K562 (cell line): ENCODE data around the gene PFKP. TPM values are rescaled to one million over a fixed set of nuclear protein-coding genes. Genes with fewer than 3 reads are reported as not detected.

Experiments
- ATAC-seq: fragments of 200-7000 bp; cut with Tn5 transposase; 3 replicates; pipeline ENCODE4 v1.9.1; 2020; ENCODE audit warnings: moderate library complexity
- BruUV-seq: library from RNA; stranded (reverse); fragments of 400-500 nt; replicated peaks from 2 replicates; lab custom pipeline; 2021; lab: Mats Ljungman, UMichigan
- CTCF ChIA-PET: fragments of 300-600 bp; formaldehyde crosslinking; extraction: SDS; loops from one replicate; lab custom pipeline; 2021; ENCODE audit warnings: low intra/inter-chr PET ratio; lab: Yijun Ruan, JAX
- POLR2A ChIA-PET: fragments of 300-600, 350-650 bp; sonication (Branson Sonifier 250); formaldehyde crosslinking; extraction: SDS; loops from one replicate; lab custom pipeline; 2021; ENCODE audit warnings: antibody characterized with exemption, inconsistent platforms; lab: Yijun Ruan, JAX
- DNase-seq, 4 experiments: peaks; one replicate each; pipeline versions ENCODE4 v3.0.0 to v3.0.0-alpha.2; 2011 to 2018; ENCODE audit warnings: low spot score in 3 of 4, mixed read lengths in 3 of 4; ENCODE audit errors: extremely low read depth in 1 of 4
- FAIRE-seq: peaks from 2 replicates; lab custom pipeline; 2011; peaks lifted over from hg19 to GRCh38; lab: Jason Lieb, UNC
- H2AFZ ChIP-seq: 2 replicates; pipeline ENCODE4 v1.6.0; 2011; ENCODE audit warnings: low read depth, low read length, control low read depth, inconsistent platforms
- H3K27ac ChIP-seq: fragments of 200-600 bp; 3 replicates; pipeline ENCODE4 v1.8.0; 2011; ENCODE audit warnings: low read depth, mild to moderate bottlenecking, control low read depth, inconsistent platforms, low read length, moderate library complexity, mixed read lengths; ENCODE audit errors: extremely low read depth
- H3K27me3 ChIP-seq, 2 experiments: fragments of 300-600 bp in 1 of 2; 2 replicates in 1 of 2; 3 replicates in 1 of 2; pipeline versions ENCODE4 v1.6.0 to v1.8.0; 2011; ENCODE audit warnings: inconsistent platforms in 2 of 2, low read length in 2 of 2, mild to moderate bottlenecking in 1 of 2, mixed read lengths in 1 of 2, moderate library complexity in 1 of 2; ENCODE audit not compliant: control insufficient read depth in 2 of 2, insufficient read depth in 2 of 2
- H3K36me3 ChIP-seq: fragments of 300-600 bp; 3 replicates; pipeline ENCODE4 v1.8.0; 2011; ENCODE audit warnings: mild to moderate bottlenecking, low read length, inconsistent platforms; ENCODE audit not compliant: control insufficient read depth, insufficient read depth
- H3K4me1 ChIP-seq, 2 experiments: fragments of 200-600 bp in 1 of 2; replicated peaks in 1 of 2; 2 replicates in 1 of 2; 3 replicates in 1 of 2; pipeline versions ENCODE4 v1.5.1 to v1.8.0; 2011; ENCODE audit warnings: inconsistent platforms in 2 of 2, low read length in 2 of 2, mild to moderate bottlenecking in 1 of 2, mixed read lengths in 1 of 2, moderate library complexity in 1 of 2; ENCODE audit not compliant: control insufficient read depth in 2 of 2, insufficient read depth in 2 of 2
- H3K4me2 ChIP-seq: 2 replicates; pipeline ENCODE4 v1.6.1; 2011; ENCODE audit warnings: low read length, control low read depth, inconsistent platforms, mixed read lengths; ENCODE audit not compliant: insufficient read depth
- H3K4me3 ChIP-seq: fragments of 200-600 bp; sonication (generic), shearing (Covaris generic); 2 replicates; pipeline ENCODE4 v1.5.1; 2016; ENCODE audit warnings: control low read depth, inconsistent platforms
- H3K79me2 ChIP-seq: fragments of 200-600 bp; 3 replicates; pipeline ENCODE4 v1.8.0; 2011; ENCODE audit warnings: low read length, inconsistent platforms; ENCODE audit not compliant: control insufficient read depth, insufficient read depth
- H3K9ac ChIP-seq, 2 experiments: 2 replicates each; pipeline versions ENCODE4 v1.6.0 to v1.6.1; 2011; ENCODE audit warnings: low read depth in 2 of 2, low read length in 2 of 2, control low read depth in 1 of 2, inconsistent platforms in 1 of 2, mild to moderate bottlenecking in 1 of 2, mixed read lengths in 1 of 2; ENCODE audit not compliant: insufficient read depth in 1 of 2
- H3K9me1 ChIP-seq: one replicate; pipeline ENCODE4 v1.6.0; 2011; ENCODE audit warnings: inconsistent platforms, mild to moderate bottlenecking, low read length, moderate library complexity; ENCODE audit not compliant: control insufficient read depth, insufficient read depth
- H3K9me3 ChIP-seq: replicated peaks from 2 replicates; pipeline ENCODE4 v1.5.1; 2011; ENCODE audit warnings: low read depth, low read length, inconsistent platforms; ENCODE audit not compliant: control insufficient read depth, insufficient read depth
- H4K20me1 ChIP-seq: replicated peaks from 2 replicates; pipeline ENCODE4 v1.6.1; 2011; ENCODE audit warnings: low read length, inconsistent platforms, mixed read lengths; ENCODE audit not compliant: control insufficient read depth, insufficient read depth
- CBFB ChIP-seq: sonication (generic); formaldehyde crosslinking; IDR thresholded peaks from 2 replicates; pipeline ENCODE4 v1.4.0; 2020; ENCODE audit warnings: mild to moderate bottlenecking, missing genetic modification reagents
- EGR1 ChIP-seq: fragments of 450-650 bp; conservative IDR thresholded peaks from 2 replicates; pipeline ENCODE4 v1.6.1; 2017; ENCODE audit warnings: mild to moderate bottlenecking
- KLF1 ChIP-seq: fragments of 450-650 bp; IDR thresholded peaks from 2 replicates; pipeline ENCODE4 v1.6.1; 2016; ENCODE audit warnings: missing genetic modification characterization, missing compliant biosample characterization
- KLF6 ChIP-seq: fragments of 250-450 bp; sonication (Bioruptor Pico); IDR thresholded peaks from 2 replicates; pipeline ENCODE4 v1.4.0; 2020; ENCODE audit warnings: mild to moderate bottlenecking, moderate library complexity, borderline replicate concordance
- MEF2D ChIP-seq: conservative IDR thresholded peaks from 2 replicates; pipeline ENCODE4 v1.6.1; 2016; ENCODE audit warnings: low read depth, missing genetic modification characterization, missing compliant biosample characterization
- PYGO2 ChIP-seq: fragments of 450-650 bp; IDR thresholded peaks from 2 replicates; pipeline ENCODE4 v1.6.1; 2016; ENCODE audit warnings: mild to moderate bottlenecking, missing genetic modification characterization, moderate library complexity, missing compliant biosample characterization
- XRCC3 ChIP-seq: fragments of 450-650 bp; IDR thresholded peaks from 2 replicates; pipeline ENCODE4 v1.6.1; 2017; ENCODE audit warnings: mild to moderate bottlenecking, moderate library complexity
- WGBS: fragments of 100-300 bp; shearing (Covaris generic); methylation state at CpG from one replicate; pipeline ENCODE4 v1.1.6; 2016; ENCODE audit warnings: low coverage, mixed read lengths; ENCODE audit not compliant: insufficient coverage; ENCODE audit errors: missing lambda C conversion rate; 5-methylcytosine and 5-hydroxymethylcytosine counted together
- in situ Hi-C: fragments of 300-500 bp; cut with MboI; formaldehyde crosslinking; loops from 4 replicates; pipeline ENCODE4 v1.15.0; 2018; ENCODE audit warnings: inconsistent platforms, mixed read lengths
- intact Hi-C: fragments of 100-400 bp; cut with micrococcal nuclease; formaldehyde crosslinking; loops from 2 replicates; pipeline ENCODE4 v1.14.2; 2022
- polyA plus RNA-seq, 8 experiments: library from polyadenylated mRNA; depleted of rRNA in 4 of 8; stranded (reverse) in 5 of 8; unstranded in 3 of 8; fragments of >200 nt; fragmentation: Nextera tagmentation in 2 of 8; fragmentation: Illumina TruSeq in 1 of 8; extraction: Ambion mirVana in 2 of 8; extraction: Trizol in 1 of 8; gene quantifications; 2 replicates each; pipeline versions ENCODE4 v1.2.1 to v1.2.3, GENCODE V29; 2011 to 2014; ENCODE audit warnings: inconsistent platforms in 1 of 8, missing spikeins in 1 of 8
- total RNA-seq, 7 experiments: library from RNA; depleted of rRNA in 6 of 7; stranded (reverse); fragments of >200 nt in 6 of 7; fragmentation: Illumina TruSeq in 2 of 7; extraction: Trizol in 2 of 7; gene quantifications; 2 replicates each; pipeline versions ENCODE4 v1.2.1 to v1.2.3, GENCODE V29; 2011 to 2021; ENCODE audit warnings: low replicate concordance in 1 of 7

The PFKP gene
- total and polyA plus RNA-seq, 9 of the 15 experiments (the other 6 are each of a cell fraction or from before 2014, with no cell fraction given), result 23.5 to 116 (median 62.1) TPM

- ATAC-seq (no peak), FAIRE-seq (no peak), DNase-seq (no peak)
- intact Hi-C loops, result no loop called here
- Histone ChIP-seq H4K20me1 (no peaks in the 10 kb centered on the region), H3K4me1 (peaks cover 0 to 4% of the 10 kb centered on the region in 2 experiments; a peak in 1 of 5 replicates), H3K4me2 (no peak overlapping the region), H3K9me1 (no peaks in the 10 kb centered on the region), H3K4me3 (no peak overlapping the region), H3K79me2 (no peaks in the 10 kb centered on the region), H3K9ac (peak overlapping the region in 1 of 2 experiments; percentile 26; a peak in 1 of 4 replicates), H2AFZ (no peak overlapping the region), H3K9me3 (no peaks in the 10 kb centered on the region), H3K27me3 (no peaks in the 10 kb centered on the region), H3K36me3 (peaks cover 96% of the 10 kb centered on the region), H3K27ac (no peak overlapping the region)
- WGBS, result 84% methylated on average over 13 of the region's 14 CpGs
- TF ChIP-seq KLF6 (CRISPR knock-in tag) (no peak), CBFB (no peak), KLF1 (tag) (no peak), XRCC3 (no peak)
- ChIA-PET CTCF (no interaction called here), POLR2A (no interaction called here)
- in situ Hi-C loops, result no loop called here
- BruUV-seq, result no TSS peak
Observed at GRCh38 chr10:3142146-3142875, 75.0 kb downstream of the PFKP start.

GRCh38 chr10:3143366-3143765, 76.0 kb downstream of the PFKP start:
- ChIA-PET CTCF (no interaction called here), POLR2A (no interaction called here)
- 94% methylated on average over 17 of the region's 17 CpGs for WGBS
- no peaks in the 10 kb centered on the region for H4K20me1 ChIP-seq
- no TSS peak for BruUV-seq
- no peak for ATAC-seq
- H2AFZ ChIP-seq, result no peak overlapping the region
- no peak for DNase-seq
- no peak overlapping the region for H3K4me2 ChIP-seq
- no peaks in the 10 kb centered on the region for H3K79me2 ChIP-seq
- H3K27ac ChIP-seq, result no peak overlapping the region
- no peaks in the 10 kb centered on the region; a peak in 1 of 5 replicates for H3K4me1 ChIP-seq
- no peak for FAIRE-seq
- H3K9me3 ChIP-seq, result no peaks in the 10 kb centered on the region
- peaks cover 92% of the 10 kb centered on the region for H3K36me3 ChIP-seq
- H3K9ac ChIP-seq, result no peak overlapping the region
- intact Hi-C loops, result no loop called here
- no peak overlapping the region for H3K4me3 ChIP-seq
- in situ Hi-C loops, result no loop called here
- H3K9me1 ChIP-seq, result no peaks in the 10 kb centered on the region
- no peaks in the 10 kb centered on the region for H3K27me3 ChIP-seq
- no peak for TF ChIP-seq PYGO2 (tag)
- no peak for TF ChIP-seq MEF2D (tag)
- TF ChIP-seq EGR1, result peak; percentile 20; the same call in 1 of the 2 replicates
